ENCODE data around the gene TBC1D7.

GRCh38 chr6:13281686-13282085 lies 46.7 kb downstream of the TBC1D7 start:
- TF ChIP-seq CTCF (IDR thresholded peaks at IDR 0.05), result no peak
- no peak for TF ChIP-seq EZH2 (IDR thresholded peaks at IDR 0.05; ENCODE audit: borderline replicate concordance, insufficient read depth, low read depth, low read length, poor library complexity, severe bottlenecking)

Data from B cell (primary cell).